OCI-M2 (cell line): ENCODE results near the gene KLF5.
"Not testable (repeated sequence)": the region's sequence is repeated elsewhere in the genome, so short reads cannot be mapped to it uniquely, and the experiment has no call there.

Experiments
- DNase-seq: peaks from one replicate; lab custom pipeline; 2025; ENCODE audit not compliant: unreplicated experiment; lab: John Stamatoyannopoulos, UW

The KLF5 gene

GRCh38 chr13:73058736-73059459 lies at the start of gene KLF5:
Gene KLF5 (plus strand): TSS chr13:73059005. CDS start chr13:73059328, 323 bp downstream.
- DNase-seq: peak; percentile 38

GRCh38 chr13:73011751-73012150 lies 47.1 kb upstream of the KLF5 start:
- DNase-seq: no peak

GRCh38 chr13:73015805-73016204 lies 43.0 kb upstream of the KLF5 start:
- no peak for DNase-seq

GRCh38 chr13:73018336-73018735 lies 40.5 kb upstream of the KLF5 start:
- DNase-seq: no peak

- no peak for DNase-seq
Observed at GRCh38 chr13:73025217-73026012, 33.4 kb upstream of the KLF5 start.

GRCh38 chr13:73034901-73035300 lies 23.9 kb upstream of the KLF5 start:
- no peak for DNase-seq

- DNase-seq: no peak
Observed at GRCh38 chr13:73035660-73036059, 23.1 kb upstream of the KLF5 start.

- DNase-seq: no peak
Observed at GRCh38 chr13:73036566-73036965, 22.2 kb upstream of the KLF5 start.

- DNase-seq: no peak
Observed at GRCh38 chr13:73038064-73038463, 20.7 kb upstream of the KLF5 start.

GRCh38 chr13:73039201-73040108 lies 19.4 kb upstream of the KLF5 start:
- no peak for DNase-seq

- DNase-seq: no peak
Observed at GRCh38 chr13:73040484-73040883, 18.3 kb upstream of the KLF5 start.

- no peak for DNase-seq
Observed at GRCh38 chr13:73040968-73041596, 17.7 kb upstream of the KLF5 start.

GRCh38 chr13:73045031-73045430 lies 13.8 kb upstream of the KLF5 start:
- DNase-seq: no peak

GRCh38 chr13:73048615-73049014 lies 10.2 kb upstream of the KLF5 start:
- DNase-seq: not testable (repeated sequence)

GRCh38 chr13:73054712-73055111 lies 4.1 kb upstream of the KLF5 start:
- DNase-seq: no peak

GRCh38 chr13:73055813-73056564 lies 2.8 kb upstream of the KLF5 start:
- no peak for DNase-seq

GRCh38 chr13:73056565-73056962 lies 2.2 kb upstream of the KLF5 start:
- DNase-seq: no peak

- DNase-seq: no peak
Observed at GRCh38 chr13:73057284-73058063, 1.3 kb upstream of the KLF5 start.

GRCh38 chr13:73058064-73058313 lies 816 bp upstream of the KLF5 start:
- no peak for DNase-seq

- DNase-seq: no peak
Observed at GRCh38 chr13:73058432-73058735, 421 bp upstream of the KLF5 start.
